NCI-H2227 (cell line): ENCODE results near the gene ANKH.
"Not testable (repeated sequence)": the region's sequence is repeated elsewhere in the genome, so short reads cannot be mapped to it uniquely, and the experiment has no call there.

Experiments
- DNase-seq: peaks from one replicate; lab custom pipeline; 2025; ENCODE audit not compliant: unreplicated experiment; lab: John Stamatoyannopoulos, UW

Gene ANKH

DNA sequence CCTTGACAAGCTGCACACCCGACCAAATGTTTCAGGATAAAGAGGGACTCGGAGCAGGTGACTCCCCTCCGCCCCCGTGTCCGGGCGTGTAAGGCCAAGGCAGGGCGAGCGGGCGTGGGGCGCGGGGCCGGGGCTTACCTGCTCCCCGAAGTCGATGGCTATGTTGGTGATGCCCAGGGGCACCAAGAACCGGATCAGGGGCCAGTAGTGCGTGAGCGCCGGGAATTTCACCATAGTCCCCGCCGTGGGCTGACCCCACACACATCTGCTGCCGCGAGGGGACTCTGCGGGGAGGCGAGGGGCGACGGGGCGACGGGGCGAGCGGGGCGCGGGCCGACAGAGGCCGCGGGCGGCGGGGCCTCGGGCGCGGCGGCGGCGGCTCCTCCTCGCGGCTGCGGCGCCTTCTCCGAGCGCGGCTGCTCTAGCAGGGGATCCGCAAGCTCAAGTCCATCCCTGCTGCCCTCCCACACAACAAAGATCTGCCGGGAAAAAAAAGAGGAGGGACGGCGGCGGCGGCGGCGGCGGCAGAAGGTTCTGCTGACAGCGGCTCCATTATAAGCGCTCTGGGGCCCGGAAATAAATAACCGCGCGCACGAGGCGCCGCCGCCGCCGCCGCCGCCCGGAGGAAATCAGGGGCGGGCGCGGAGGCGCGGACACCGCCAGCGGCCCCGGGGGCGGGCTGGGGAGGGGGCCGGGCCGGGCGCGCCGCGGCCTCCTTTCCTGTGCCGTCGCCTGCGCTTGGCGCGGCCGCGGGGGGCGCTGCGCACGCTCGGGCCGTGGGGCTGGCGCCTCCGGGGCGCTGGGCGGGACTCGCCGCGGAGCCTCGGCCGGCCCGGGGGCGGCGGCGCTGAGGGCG lies at the start of gene ANKH:
Gene ANKH, minus strand, starts transcription at position 565 of the 856 bp plus-strand sequence. Its CDS starts 331 bp downstream, at position 234.
- DNase-seq = peak; percentile 92

DNA sequence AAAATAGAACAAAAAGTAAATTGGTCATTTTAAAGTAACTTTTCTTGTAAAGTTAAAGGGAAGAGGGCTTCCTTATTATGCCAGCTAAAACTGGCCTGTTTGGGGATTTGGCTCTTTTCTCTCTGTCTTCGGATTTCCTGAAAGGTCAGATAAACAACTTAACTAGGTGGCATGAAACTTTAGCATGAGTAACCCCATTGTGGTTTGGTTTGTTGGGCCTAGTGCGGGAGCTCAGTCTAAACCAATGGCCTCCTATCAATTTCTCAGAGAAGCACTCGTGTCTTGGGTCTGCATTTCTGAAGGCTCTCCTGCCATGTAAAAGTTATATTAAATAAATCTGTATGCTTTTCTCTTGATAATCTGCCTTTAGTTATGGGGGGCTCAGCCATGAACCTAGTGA lies 48.5 kb upstream of the ANKH start:
- no peak for DNase-seq

DNA sequence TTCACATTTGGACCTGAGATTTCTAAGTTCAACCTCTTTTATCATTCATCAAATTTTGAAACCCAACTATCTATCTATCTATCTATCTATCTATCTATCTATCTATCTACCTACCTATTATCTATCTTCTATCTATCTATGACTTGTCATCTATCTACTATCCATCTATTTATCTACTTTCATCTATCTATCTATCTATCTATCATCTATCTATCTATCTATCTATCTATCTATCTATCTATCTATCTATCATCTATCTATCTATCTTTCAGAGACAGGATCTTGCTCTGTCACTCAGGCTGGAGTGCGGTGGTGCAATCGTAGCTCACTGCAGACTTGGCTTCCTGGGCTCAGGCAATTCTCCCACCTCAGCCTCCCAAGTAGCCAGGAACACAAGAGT lies 47.5 kb upstream of the ANKH start:
- DNase-seq = not testable (repeated sequence)

DNA sequence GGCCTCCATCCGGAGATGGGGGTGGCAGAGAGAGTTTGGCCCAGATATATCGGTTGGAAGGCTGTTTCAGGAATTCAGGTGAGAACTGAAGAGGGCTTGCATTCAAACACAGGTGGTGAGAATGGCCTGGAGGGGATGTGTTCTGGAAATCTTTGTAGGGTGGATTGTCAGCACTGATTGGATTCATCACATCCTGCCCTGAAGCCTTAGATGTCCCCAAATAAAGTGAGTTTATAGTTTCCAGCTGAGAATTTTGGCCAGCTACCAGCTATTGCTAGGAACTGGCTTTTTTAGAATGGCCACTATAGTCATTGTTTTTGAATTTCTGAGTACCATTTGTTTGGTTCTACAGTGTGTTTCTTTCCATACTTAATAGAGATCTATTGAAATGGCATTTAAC lies 46.1 kb upstream of the ANKH start:
- DNase-seq = no peak

DNA sequence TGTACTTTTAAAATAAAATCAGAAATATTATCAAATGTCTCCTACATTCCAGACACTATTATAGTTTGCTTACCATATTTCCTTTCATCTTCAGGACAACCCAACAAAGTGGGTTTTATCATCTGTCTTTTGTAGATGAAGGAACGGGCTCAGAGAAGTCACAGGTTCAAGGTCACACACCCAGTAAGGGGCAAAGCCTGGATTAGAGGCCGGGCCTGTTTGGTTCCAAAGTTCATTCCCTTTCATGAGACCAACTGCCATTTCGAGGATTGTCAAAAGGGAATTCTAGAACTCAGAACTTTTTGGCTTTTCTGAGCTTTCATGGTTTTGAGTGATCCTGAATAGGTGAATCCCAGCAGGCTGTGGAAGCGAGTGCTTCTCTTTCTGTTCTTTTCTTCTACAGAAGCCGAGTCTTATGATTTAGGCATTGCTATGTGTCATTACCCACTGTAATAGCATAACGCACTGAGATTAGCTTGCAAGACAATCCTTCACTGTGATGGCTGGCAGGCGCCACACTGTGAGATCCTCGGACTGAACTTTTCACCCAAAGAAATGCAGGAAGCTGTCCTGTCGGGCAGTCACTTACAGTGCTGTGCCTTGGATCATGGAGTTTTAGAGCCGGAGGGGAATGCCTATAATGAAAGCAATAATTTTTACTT lies 43.8 kb upstream of the ANKH start:
- no peak for DNase-seq

DNA sequence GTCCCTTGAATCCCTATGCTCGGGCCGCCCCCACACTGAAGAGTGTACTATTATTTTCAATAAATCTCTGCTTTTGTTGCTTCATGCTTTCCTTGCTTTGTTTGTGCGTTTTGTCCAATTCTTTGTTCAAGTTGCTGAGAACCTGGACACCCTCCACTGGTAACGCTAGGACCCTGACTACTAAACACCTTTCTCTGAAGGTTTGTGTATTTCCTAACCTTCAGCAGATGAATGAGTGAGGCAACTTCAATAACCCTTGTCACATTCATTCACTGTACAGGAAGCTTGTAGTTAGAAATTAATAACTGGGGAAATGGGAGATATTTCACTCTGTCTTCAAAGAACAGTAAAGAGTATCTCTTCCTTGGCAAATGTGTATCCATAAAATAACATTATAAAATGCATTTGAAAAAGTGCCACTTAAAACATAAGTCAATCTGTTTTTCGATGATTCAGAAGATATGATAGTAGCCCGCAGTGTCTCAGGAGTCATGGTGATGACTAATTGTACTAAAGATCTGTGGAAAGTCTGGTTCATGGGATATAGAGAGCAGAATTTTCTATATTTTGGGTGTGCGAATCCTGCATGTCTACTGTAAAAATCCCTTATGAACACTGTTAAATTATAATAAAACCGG lies 43.2 kb upstream of the ANKH start:
- DNase-seq = no peak

DNA sequence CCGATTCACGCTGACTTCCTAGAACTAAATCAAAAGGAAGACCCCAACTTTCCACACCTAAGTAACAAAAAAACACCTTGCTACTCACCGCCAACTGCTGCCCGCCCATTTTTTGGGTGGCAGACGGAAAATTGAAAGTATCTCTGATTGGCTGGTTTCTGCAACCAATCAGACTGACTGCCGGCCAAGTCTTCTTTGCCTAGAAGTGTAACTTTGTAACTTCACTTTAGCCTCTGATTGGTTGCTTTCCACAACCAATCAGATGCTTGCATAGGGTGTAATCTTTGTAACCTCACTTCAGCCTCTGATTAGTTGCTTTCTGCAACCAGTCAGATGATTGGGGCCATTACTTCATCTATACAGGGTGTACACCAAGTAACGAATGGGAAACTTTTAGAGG lies 42.6 kb upstream of the ANKH start:
- DNase-seq = no peak

DNA sequence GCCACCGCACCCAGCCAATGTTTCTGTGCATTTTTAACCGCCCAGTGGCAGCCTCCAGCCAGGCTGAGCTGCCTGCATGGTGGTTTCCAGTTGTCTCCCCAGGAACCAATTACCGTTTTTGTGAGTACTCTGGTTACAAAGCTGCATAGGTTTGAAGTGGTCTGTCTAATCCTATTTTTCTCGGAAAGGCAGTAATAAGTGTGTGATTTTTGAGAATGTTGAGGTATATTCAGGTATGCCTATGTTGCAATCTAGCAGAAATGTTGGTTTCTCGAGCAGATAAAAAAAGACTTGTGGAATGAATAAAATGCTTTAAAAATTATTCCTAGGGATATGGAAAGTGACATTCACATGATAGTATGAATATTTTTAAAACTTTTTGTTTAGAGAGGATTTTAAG lies 41.5 kb upstream of the ANKH start:
- no peak for DNase-seq

DNA sequence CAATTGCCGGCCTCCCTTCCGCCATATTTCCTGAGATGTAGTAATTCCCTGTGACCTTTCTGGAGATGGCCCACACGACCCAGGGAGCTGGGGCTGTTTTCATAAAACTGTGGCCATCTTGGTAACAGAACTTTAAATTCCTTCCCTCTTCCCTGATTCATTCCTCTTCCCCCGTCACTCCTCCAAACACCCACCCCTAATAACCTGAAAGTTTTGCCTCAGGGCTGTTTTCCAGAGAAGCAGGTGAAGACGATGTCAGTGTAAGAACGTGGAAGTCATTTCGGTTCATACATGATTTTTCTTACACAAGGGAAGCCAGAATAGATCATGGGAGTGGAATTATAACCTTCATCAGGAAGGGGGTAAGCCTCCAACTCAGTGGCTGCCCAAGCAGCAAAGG lies 40.6 kb upstream of the ANKH start:
- no peak for DNase-seq

DNA sequence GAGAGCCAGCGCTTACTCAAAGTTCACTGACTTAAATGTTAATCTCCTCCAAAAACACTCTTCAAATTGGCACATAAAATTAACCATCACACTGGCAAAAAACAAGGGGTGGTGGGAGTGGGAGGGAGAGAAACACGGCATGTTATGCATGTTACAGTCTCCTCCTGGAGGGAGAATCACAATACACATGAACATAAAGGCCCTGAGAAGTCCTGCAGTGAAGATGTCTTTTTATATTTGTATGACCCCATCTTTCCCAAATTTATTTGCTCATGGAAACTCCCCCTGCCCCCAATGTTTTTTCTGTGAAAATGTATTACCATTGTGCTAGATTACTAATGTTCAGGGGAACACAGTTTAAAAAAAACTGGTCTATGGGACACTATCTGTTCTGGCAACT lies 37.8 kb upstream of the ANKH start:
- no peak for DNase-seq

DNA sequence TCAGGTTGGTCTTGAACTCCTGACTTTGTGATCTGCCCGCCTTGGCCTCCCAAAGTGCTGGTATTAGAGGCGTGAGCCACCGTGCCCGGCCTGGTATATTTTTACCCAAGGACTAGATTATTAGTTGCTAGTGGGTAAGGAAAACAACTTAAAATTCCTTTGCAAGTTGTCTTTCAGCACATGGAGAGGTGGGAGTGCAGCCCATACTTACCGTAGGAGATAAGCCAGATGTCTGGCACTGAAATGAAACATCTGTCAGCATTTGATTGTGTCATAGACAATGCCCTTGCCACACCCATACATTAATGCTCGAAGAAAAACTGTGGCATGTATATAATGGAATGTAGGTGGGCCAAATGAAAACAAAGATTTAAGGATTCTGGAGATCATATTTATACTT lies 36.6 kb upstream of the ANKH start:
- no peak for DNase-seq

DNA sequence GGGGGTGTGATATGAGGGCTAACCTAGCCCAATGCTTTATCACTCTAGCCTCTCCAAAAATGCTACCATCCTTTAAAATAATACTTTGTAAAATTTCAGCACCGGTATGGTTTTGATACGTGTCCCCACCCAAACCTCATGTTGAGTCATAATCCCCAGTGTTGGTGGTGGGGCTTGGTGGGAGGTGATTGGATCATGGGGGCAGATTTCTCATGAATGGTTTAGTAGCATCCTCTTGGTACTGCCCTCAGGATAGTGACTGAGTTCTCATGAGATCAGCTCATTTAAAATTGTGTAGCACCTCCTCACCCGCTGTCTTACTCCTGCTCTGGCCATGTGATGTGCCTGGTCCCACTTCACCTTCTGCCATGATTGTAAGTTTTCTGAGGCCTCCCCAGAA lies 35.0 kb upstream of the ANKH start:
- DNase-seq = no peak

DNA sequence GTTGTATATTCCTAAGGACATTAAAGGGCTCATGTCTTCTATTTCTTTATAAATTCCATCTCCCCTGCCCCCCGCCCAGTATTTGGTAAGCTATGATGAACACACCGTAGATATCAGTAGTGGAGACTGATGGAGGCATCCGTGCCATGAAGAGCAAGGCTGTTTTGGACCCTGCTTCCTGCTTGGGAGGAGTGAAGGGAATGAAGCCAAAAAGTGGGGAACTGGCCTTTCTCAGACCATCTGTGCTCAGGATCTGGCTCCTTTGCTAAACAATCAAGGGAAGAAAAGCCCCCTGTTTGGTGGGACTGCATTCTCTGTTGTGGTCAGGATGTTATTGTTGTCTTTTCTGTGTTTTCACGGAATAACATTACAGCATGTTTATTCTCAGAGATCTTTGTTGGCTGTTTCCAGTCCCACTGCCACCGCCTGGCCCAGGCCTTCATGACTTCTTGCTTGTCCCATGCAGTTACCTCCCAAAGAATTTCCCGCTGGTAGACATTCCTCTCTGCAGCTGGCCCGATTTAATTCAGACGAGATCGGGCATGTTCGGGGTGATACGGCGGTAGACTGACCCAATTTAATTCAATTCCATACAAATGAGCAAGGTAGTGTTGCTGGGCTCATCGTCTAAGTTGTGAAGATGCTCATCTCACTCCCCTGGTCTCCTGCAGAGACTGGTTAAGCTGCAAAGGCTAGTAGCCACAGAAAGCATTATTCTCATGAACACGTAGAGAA lies 31.4 kb upstream of the ANKH start:
- DNase-seq = no peak

DNA sequence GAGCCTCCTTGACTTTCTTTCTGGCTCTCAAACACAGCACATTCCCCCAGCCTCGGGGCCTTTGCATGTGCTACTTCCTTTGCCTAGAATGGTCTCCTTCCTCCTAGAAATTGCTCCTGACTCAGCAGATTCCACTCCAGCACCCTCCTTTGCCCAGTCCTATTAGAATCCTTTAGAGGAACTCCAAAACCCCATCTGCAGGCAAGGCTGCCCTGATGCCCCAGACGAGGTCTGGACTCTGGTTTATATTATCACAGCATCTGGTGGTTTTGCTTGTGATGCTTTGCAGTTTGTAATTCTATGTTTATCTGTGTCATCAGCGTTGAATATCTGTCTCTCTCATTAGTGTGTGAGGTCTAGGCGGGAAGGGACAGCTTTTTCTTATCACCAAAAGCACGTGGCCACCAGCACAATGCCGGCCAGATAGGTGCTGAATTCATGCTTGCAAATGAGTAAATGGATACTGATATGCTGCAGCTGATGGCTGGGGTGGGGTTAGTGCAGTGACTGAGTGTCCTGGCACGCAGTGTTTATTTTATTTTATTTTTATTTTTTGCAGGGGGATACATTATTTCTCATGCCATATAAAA lies 30.0 kb upstream of the ANKH start:
- DNase-seq = no peak

DNA sequence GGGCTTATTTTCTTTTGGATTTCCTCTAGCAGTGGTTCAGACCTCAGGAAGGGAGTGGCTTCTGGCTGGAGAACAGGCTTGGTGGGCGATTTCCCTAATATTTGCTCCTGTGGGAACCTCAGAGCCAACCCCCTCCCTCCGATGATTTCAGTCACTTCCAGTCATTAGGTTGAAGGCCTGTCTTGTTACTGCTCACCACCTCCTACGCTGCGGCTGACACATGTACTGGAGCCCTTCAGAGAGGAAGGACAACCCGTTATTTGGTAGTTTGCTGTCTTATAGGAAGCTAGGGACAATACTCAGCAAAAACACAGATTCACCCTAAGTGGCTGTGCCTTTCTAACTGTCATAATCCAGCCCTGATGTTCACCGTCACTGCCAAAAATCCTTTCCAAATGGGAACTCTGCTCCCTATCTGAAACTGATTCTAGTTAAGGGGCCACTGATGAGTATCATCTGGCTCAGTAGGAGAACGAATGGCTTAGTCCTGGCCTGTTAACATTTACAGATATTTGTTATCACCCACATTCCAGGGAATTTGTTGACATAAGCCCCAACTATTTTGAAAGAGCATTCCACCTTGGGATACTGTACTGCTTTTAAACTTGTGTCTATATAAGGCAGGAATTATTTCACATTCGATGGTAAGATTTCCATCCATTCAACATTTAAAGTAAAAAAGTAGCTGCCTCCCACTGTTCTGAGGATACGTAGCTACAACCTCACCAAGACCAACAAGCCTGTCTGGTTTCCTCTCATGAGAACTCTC lies 29.3 kb upstream of the ANKH start:
- DNase-seq = no peak

DNA sequence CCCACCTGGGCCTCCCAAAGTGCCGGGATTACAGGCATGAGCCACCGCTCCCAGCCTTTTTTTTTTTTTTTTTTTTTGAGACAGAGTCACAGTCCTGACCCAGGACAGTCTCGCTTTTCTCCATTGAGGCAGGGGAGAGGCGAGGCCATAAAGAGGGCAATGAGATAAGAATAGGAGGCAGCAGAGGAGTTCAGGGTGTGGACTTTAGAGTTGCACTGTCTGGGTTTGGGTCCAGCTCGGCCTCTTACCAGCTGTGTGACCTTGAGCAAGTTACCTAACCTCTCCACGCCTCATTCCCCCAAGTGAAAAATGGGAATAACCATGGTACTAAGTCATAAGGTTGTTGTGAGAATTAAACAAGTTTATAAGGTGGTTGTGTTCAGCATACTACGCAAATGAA lies 24.6 kb upstream of the ANKH start:
- DNase-seq = no peak

DNA sequence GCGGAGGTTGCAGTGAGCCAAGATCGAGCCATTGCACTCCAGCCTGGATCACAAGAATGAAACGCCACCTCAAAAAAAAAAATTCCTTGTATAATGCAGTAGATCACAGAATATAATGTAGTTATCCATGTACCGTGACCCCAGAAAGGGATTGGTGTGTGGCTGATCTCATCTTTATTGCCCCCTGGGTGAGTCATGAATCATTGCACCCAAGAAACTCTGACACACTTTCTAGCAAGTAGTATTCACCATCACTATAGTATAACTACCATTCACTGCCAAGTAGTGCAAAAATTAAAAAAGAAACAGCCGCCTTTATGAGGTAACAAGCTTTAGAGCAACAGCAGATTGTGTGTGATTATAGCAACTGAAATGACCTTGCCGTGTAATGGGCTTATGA lies 23.7 kb upstream of the ANKH start:
- no peak for DNase-seq

DNA sequence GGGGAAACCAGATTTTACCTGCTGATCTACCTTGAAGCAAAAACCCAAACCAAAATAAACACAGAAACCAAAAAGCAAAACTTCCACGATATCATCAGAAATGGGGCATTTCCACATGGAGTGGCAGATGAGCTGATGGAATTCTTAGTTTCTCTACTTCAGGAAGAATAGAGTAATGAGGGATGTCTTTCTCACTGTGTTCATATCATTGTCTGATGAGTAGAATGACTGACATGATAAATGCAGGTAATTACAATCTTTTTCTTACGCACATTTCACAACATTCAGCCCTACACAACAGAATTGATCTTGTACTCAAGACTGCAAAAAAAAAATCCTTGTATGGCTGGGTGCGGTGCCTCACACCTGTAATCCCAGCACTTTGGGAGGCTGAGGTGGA lies 23.2 kb upstream of the ANKH start:
- no peak for DNase-seq

DNA sequence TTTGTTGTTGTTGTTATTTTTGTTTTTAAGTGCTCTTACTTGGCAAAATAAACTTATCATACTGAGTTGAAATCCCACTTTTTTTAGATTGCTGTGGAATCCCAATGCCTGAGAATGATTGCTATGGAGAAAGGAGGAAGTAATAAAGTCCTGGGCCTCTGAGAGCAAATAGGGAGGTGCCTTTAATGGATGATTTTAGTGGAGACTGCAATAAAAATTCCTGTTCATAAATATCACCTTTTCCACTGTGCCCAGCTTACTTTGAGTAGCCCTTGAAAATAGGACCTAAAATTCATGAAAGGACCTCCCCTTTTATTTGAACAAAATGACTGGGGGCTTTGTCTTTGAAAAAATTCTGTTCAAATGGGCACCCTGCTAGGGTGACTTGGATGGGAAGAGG lies 21.8 kb upstream of the ANKH start:
- no peak for DNase-seq

DNA sequence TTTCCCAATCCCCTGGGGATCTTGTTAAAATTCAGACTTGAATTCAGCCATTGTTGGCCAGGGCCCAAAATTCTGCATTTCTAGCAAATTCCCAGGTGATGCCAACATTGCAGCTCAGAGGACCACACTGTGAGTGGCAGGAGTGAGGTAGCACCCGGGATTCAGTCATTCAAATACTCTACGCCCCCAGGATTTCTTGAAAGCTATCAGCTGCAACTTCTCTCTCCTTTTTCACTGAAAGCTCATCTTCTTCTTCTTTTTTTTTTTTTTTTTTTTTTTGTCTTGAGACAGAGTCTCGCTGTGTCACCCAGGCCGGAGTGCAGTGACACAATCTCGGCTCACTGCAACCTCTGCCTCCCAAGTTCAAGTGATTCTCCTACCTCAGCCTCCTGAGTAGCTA lies 19.3 kb upstream of the ANKH start:
- DNase-seq = no peak
